Hepatocyte (in vitro differentiated cells): ENCODE data around the gene GPRC5D. TPM values are rescaled to one million over a fixed set of nuclear protein-coding genes. Genes with fewer than 3 reads are reported as not detected.

Source experiments
- DNase-seq: peaks from one replicate; pipeline ENCODE4 v3.0.0-alpha.2; 2016; ENCODE audit warnings: low spot score
- H2AFZ ChIP-seq: fragments of 200-600 bp; sonication (generic); 2 replicates; pipeline ENCODE4 v1.6.0; 2016; ENCODE audit warnings: antibody characterized with exemption, mild to moderate bottlenecking
- H3K27ac ChIP-seq: fragments of 200-600 bp; sonication (generic); 2 replicates; pipeline ENCODE4 v1.5.1; 2016; ENCODE audit warnings: mild to moderate bottlenecking
- H3K27me3 ChIP-seq: fragments of 200-600 bp; sonication (generic); 2 replicates; pipeline ENCODE4 v1.6.1; 2016
- H3K36me3 ChIP-seq: fragments of 200-600 bp; sonication (generic); replicated peaks from 2 replicates; pipeline ENCODE4 v1.5.1; 2016; ENCODE audit warnings: low read depth; ENCODE audit not compliant: insufficient read depth
- H3K4me1 ChIP-seq: fragments of 200-600 bp; sonication (generic); 2 replicates; pipeline ENCODE4 v1.5.1; 2016; ENCODE audit warnings: mild to moderate bottlenecking, moderate library complexity; ENCODE audit not compliant: insufficient read depth
- H3K4me2 ChIP-seq: fragments of 200-600 bp; sonication (generic); 2 replicates; pipeline ENCODE4 v1.6.0; 2016
- H3K4me3 ChIP-seq: fragments of 200-600 bp; sonication (generic); 2 replicates; pipeline ENCODE4 v1.5.1; 2016; ENCODE audit warnings: mild to moderate bottlenecking
- H3K79me2 ChIP-seq: fragments of 200-600 bp; sonication (generic); 2 replicates; pipeline ENCODE4 v1.6.0; 2017; ENCODE audit warnings: mild to moderate bottlenecking
- H3K9me2 ChIP-seq: fragments of 200-600 bp; sonication (generic); replicated peaks from 2 replicates; pipeline ENCODE4 v1.6.0; 2017; ENCODE audit warnings: mild to moderate bottlenecking; ENCODE audit not compliant: insufficient read depth
- H3K9me3 ChIP-seq: fragments of 200-600 bp; sonication (generic); 2 replicates; pipeline ENCODE4 v1.5.1; 2016; ENCODE audit warnings: low read depth, mild to moderate bottlenecking
- H4K20me1 ChIP-seq: fragments of 200-600 bp; sonication (generic); 2 replicates; pipeline ENCODE4 v1.6.0; 2016; ENCODE audit warnings: mild to moderate bottlenecking; ENCODE audit not compliant: insufficient read depth, poor library complexity, severe bottlenecking
- EZH2 ChIP-seq: fragments of 200-600 bp; sonication (generic); IDR thresholded peaks from 2 replicates; pipeline ENCODE4 v1.6.1; 2016; ENCODE audit warnings: antibody characterized with exemption, mild to moderate bottlenecking, borderline replicate concordance
- EZH2phosphoT487 ChIP-seq: fragments of 200-600 bp; sonication (generic); IDR thresholded peaks from one replicate; pipeline ENCODE4 v1.6.1; 2018; ENCODE audit warnings: antibody characterized with exemption, mild to moderate bottlenecking, low read depth, moderate library complexity; ENCODE audit not compliant: unreplicated experiment, severe bottlenecking
- WGBS: methylation state at CpG from one replicate; pipeline ENCODE4 v1.1.6; 2016; ENCODE audit warnings: low lambda C conversion rate; ENCODE audit errors: missing lambda C conversion rate; 5-methylcytosine and 5-hydroxymethylcytosine counted together
- polyA plus RNA-seq: library from polyadenylated mRNA; unstranded; fragments of >200 nt; fragmentation: Nextera tagmentation; extraction: Ambion mirVana; gene quantifications from 2 replicates; pipeline ENCODE4 v1.2.1, GENCODE V29; 2016
- total RNA-seq: library from RNA; depleted of rRNA; stranded (reverse); fragments of >200 nt; gene quantifications from 2 replicates; pipeline ENCODE4 v1.2.3, GENCODE V29; 2014
- TF ChIP-seq, protein P1 (sequence below): fragments of 200-600 bp; sonication (generic); IDR thresholded peaks from 2 replicates; pipeline ENCODE4 v1.5.1; 2016; ENCODE audit warnings: antibody characterized with exemption, mild to moderate bottlenecking; ENCODE audit not compliant: poor library complexity

Gene GPRC5D
- total RNA-seq (not detected in 2 replicates), polyA plus RNA-seq (not detected in 2 replicates)

DNA sequence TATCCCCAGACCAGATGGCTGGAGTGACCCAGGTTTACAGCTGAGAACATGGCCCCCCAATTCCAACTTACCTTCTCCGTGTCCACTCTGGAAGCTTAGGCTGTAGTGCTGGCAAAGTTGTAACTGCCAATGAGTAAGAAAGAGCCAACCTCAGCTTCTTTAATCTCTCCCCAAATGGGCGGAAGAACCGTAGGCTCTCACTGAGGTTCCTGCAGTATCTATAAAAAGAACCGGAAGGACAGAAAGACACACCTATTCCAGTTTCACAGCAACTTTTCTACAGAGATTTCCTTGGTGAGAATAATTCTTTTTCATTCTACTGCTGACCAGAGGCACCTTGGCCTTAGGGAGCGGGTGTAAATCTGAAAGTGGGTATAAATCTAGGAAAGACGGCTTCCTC is at the start of gene GPRC5D:
Gene GPRC5D, minus strand, starts transcription at position 135 of the 400 bp plus-strand sequence. CDS start 1,786 bp downstream, outside the sequence.
- Histone ChIP-seq H3K79me2 (no peaks in the 10 kb centered on the region), H3K4me1 (no peaks in the 10 kb centered on the region), H3K4me2 (no peak within 1 kb of the TSS), H3K4me3 (no peak within 1 kb of the TSS), H3K9me3 (no peaks in the 10 kb centered on the region), H3K27ac (no peak within 1 kb of the TSS), H2AFZ (no peak within 1 kb of the TSS), H3K9me2 (no peaks in the 10 kb centered on the region), H3K36me3 (no peaks in the 10 kb centered on the region), H4K20me1 (no peaks in the 10 kb centered on the region), H3K27me3 (no peaks in the 10 kb centered on the region)
- WGBS = 94% methylated on average over 6 of the region's 6 CpGs
- TF ChIP-seq, protein P1, sequence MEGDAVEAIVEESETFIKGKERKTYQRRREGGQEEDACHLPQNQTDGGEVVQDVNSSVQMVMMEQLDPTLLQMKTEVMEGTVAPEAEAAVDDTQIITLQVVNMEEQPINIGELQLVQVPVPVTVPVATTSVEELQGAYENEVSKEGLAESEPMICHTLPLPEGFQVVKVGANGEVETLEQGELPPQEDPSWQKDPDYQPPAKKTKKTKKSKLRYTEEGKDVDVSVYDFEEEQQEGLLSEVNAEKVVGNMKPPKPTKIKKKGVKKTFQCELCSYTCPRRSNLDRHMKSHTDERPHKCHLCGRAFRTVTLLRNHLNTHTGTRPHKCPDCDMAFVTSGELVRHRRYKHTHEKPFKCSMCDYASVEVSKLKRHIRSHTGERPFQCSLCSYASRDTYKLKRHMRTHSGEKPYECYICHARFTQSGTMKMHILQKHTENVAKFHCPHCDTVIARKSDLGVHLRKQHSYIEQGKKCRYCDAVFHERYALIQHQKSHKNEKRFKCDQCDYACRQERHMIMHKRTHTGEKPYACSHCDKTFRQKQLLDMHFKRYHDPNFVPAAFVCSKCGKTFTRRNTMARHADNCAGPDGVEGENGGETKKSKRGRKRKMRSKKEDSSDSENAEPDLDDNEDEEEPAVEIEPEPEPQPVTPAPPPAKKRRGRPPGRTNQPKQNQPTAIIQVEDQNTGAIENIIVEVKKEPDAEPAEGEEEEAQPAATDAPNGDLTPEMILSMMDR = no peak
- TF ChIP-seq EZH2 (no peak), EZH2phosphoT487 (no peak)
- DNase-seq = no peak

DNA sequence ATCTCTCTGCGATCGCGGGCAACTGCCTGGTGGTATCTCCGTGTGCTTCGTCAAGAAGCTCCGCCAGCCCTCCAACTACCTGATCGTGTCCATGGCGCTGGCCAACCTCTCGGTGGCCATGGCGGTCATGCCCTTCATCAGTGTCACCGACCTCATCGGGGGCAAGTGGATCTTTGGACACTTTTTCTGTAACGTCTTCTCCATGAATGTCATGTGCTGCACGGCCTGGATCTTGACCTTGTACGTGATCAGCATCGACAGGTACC is 49.7 kb upstream of the GPRC5D start:
- Histone ChIP-seq H3K27ac (peak overlapping the region; percentile 95), H3K4me3 (peak overlapping the region; percentile 72), H3K79me2 (peaks cover 38% of the 10 kb centered on the region), H3K27me3 (no peaks in the 10 kb centered on the region), H3K9me3 (no peaks in the 10 kb centered on the region), H2AFZ (peak overlapping the region; percentile 98), H3K9me2 (no peaks in the 10 kb centered on the region), H4K20me1 (peaks cover 10% of the 10 kb centered on the region), H3K4me1 (peaks cover 14% of the 10 kb centered on the region), H3K4me2 (peak overlapping the region; percentile 82), H3K36me3 (no peaks in the 10 kb centered on the region)
- TF ChIP-seq, protein P1 = no peak
- TF ChIP-seq EZH2phosphoT487 (no peak), EZH2 (no peak)
- WGBS = 61% methylated on average over 16 of the region's 16 CpGs
- no peak for DNase-seq

DNA sequence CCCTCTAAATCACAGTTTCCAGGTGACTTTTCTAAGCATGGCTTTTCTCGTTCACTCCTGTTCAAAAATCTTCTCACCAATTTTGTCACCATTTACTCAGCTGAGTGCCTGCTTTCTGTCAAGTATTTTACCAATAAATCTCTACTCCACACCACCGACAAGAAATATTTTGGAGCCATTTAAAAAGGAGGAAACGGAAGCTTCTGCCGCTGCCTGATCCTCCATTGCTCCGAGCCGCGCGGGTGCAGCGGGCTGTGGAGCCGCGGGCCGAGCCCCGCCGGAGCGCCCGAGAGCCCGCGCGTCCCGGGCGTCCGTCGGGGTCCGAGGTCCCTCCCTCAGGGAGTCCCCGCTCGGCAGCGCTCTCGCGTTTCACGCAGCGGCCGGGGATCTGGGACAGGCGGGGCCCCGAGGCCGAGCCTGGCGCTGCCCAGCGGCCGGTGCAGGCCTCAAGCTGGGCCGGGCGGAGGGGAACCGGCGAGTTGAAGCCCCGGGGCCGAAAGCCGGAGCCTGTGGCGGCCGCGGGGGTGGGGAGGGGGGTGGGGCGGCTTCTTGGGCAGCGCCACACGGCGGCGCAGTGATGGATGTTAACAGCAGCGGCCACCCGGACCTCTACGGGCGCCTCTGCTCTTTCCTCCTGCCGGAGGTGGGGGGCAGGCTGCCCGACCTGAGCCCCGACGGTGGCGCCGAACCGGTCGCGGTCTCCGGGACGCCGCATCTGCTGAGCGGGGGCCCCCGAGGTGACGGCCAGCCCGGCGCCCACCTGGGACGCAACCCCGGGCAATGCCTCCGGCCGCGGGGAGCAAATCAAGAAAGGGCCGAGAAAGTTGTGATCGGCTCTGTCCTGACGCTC is 49.2 kb upstream of the GPRC5D start:
- Histone ChIP-seq H4K20me1 (peaks cover 10% of the 10 kb centered on the region), H3K79me2 (peaks cover 44% of the 10 kb centered on the region), H3K9me3 (no peaks in the 10 kb centered on the region), H3K27me3 (no peaks in the 10 kb centered on the region), H3K9me2 (no peaks in the 10 kb centered on the region), H3K36me3 (no peaks in the 10 kb centered on the region), H2AFZ (peak overlapping the region; percentile 98), H3K4me3 (peak overlapping the region; percentile 72), H3K4me1 (peaks cover 14% of the 10 kb centered on the region), H3K4me2 (peak overlapping the region; percentile 82), H3K27ac (peak overlapping the region; percentile 95)
- DNase-seq = peak; percentile 87
- TF ChIP-seq, protein P1 = peak; percentile 48
- TF ChIP-seq EZH2phosphoT487 = no peak
- WGBS = 4% methylated on average over 65 of the region's 82 CpGs
